Urinary bladder (tissue), 4 donors: ENCODE results near the gene SLC2A6. TPM values are rescaled to one million over a fixed set of nuclear protein-coding genes. Genes with fewer than 3 reads are reported as not detected.
"Not testable (repeated sequence)": the region's sequence is repeated elsewhere in the genome, so short reads cannot be mapped to it uniquely, and the experiment has no call there.

Experiments
- DNase-seq: peaks from one replicate; pipeline ENCODE4 v3.0.0-alpha.2; 2015; ENCODE audit errors: extremely low spot score
- H3K27ac ChIP-seq: one replicate; pipeline ENCODE4 v1.5.1; 2013; ENCODE audit warnings: low read depth, mild to moderate bottlenecking, moderate library complexity
- H3K36me3 ChIP-seq: one replicate; pipeline ENCODE4 v1.6.1; 2013; ENCODE audit warnings: mild to moderate bottlenecking, moderate library complexity; ENCODE audit not compliant: insufficient read depth
- H3K4me1 ChIP-seq: one replicate; pipeline ENCODE4 v1.6.1; 2013; ENCODE audit warnings: mild to moderate bottlenecking, moderate library complexity; ENCODE audit not compliant: insufficient read depth
- H3K4me3 ChIP-seq: one replicate; pipeline ENCODE4 v1.5.1; 2013; ENCODE audit warnings: low read depth, low read length
- WGBS: extraction: QIAGEN DNeasy Blood & Tissue Kit; methylation state at CpG from one replicate; pipeline ENCODE4 v1.1.7; 2013; 5-methylcytosine and 5-hydroxymethylcytosine counted together
- polyA plus RNA-seq: library from polyadenylated mRNA; stranded (reverse); fragments of 200-250 nt; gene quantifications from one replicate; pipeline ENCODE4 v1.2.3, GENCODE V29; 2013
- total RNA-seq: library from RNA; depleted of rRNA; stranded (reverse); fragments of >200 nt; gene quantifications from one replicate; pipeline ENCODE4 v1.2.3, GENCODE V29; 2014
- donor health status: healthy with polysubstance abuse.
- donor health status: healthy.

Gene SLC2A6
- total and polyA plus RNA-seq, 2 donors, result 3.4 to 4.1 TPM

- not testable (repeated sequence) for DNase-seq, H3K4me3 ChIP-seq, H3K4me1 ChIP-seq, H3K27ac ChIP-seq, H3K36me3 ChIP-seq
- WGBS, result 95% methylated on average over 5 of the region's 5 CpGs
Observed at GRCh38 chr9:133451865-133452264, 27.0 kb downstream of the SLC2A6 start.

- Histone ChIP-seq H3K4me3 (no peak overlapping the region), H3K4me1 (no peaks in the 10 kb centered on the region), H3K36me3 (no peaks in the 10 kb centered on the region), H3K27ac (no peak overlapping the region)
- 89% methylated on average over 12 of the region's 12 CpGs for WGBS
- no peak for DNase-seq
Observed at GRCh38 chr9:133449760-133450159, 29.1 kb downstream of the SLC2A6 start.

GRCh38 chr9:133448487-133448972 is 30.4 kb downstream of the SLC2A6 start:
- no peak overlapping the region for H3K27ac ChIP-seq
- no peaks in the 10 kb centered on the region for H3K36me3 ChIP-seq
- H3K4me1 ChIP-seq, result no peaks in the 10 kb centered on the region
- 76% methylated on average over 13 of the region's 13 CpGs for WGBS
- no peak overlapping the region for H3K4me3 ChIP-seq
- DNase-seq, result no peak

DNA sequence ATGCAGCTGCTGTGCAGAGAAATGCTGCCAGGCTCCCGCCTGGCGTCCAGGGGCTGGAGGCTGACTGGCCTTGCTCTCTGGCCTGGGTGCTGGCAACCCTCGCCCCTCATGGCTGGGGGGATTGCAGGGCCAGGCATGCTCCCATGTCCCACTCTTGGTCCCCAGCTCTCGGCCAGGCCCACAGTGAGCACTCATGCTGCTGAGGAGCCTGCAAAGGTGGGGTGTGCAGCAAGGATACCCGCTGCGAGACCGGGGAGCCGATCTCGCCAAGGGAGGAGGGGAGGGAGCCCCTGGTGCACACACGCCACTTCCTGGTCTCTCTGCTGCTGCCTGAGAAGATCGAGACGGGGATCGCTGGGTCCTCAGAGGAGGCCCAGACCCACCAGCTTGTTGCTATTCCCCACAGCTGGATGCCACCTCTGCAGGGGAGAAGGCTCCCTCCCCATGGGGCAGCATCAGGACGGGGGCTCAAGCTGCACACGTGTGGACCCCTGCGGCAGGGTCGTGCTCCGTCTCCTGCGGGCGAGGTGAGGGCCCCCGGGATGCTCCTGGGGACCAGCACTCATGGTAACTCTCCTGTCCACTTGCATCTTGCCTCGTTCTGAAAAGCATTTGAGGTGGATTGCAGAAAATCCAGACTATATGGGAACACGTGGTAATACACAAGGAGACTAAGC is 33.5 kb downstream of the SLC2A6 start:
- H3K27ac ChIP-seq, result no peak overlapping the region
- 78% methylated on average over 23 of the region's 23 CpGs for WGBS
- H3K4me1 ChIP-seq, result no peaks in the 10 kb centered on the region
- H3K36me3 ChIP-seq, result no peaks in the 10 kb centered on the region
- H3K4me3 ChIP-seq, result no peak overlapping the region
- DNase-seq, result no peak

- Histone ChIP-seq H3K36me3 (no peaks in the 10 kb centered on the region), H3K4me1 (no peaks in the 10 kb centered on the region)
- WGBS, result 84% methylated on average over 8 of the region's 8 CpGs
Observed at GRCh38 chr9:133443982-133444381, 34.9 kb downstream of the SLC2A6 start.

GRCh38 chr9:133443248-133443647 is 35.7 kb downstream of the SLC2A6 start:
- 90% methylated on average over 15 of the region's 15 CpGs for WGBS
- Histone ChIP-seq H3K36me3 (no peaks in the 10 kb centered on the region), H3K4me1 (no peaks in the 10 kb centered on the region), H3K27ac (no peak overlapping the region), H3K4me3 (no peak overlapping the region)
- DNase-seq, result no peak

More at GRCh38 chr9:133443982-133444381, 34.9 kb downstream of the SLC2A6 start:
- no peak for DNase-seq
- Histone ChIP-seq H3K27ac (no peak overlapping the region), H3K4me3 (no peak overlapping the region)

GRCh38 chr9:133441571-133441970 is 37.3 kb downstream of the SLC2A6 start:
- no peak for DNase-seq
- no peaks in the 10 kb centered on the region for H3K4me1 ChIP-seq
- H3K4me3 ChIP-seq, result no peak overlapping the region
- H3K36me3 ChIP-seq, result no peaks in the 10 kb centered on the region
- 75% methylated on average over 5 of the region's 5 CpGs for WGBS
- no peak overlapping the region for H3K27ac ChIP-seq

DNA sequence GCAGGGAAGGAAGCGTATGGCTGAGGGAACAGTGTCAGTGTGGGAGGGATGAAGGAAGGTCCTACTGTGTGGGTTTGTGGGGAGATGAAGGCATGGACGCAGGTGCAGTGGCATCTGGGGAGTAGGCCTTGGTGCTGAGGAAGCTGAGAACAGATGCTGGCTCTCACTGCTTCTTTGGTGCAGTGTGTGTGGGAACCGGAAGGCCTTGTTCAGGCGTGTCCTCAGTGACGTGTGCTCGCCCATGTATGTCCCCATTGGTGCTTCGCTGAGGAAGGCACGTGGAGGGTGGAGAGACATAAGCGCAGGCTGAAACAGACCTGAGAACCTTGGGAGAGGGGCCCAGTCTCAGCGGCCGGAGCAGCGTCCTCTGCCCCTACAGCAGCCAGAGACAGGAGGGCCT is 38.0 kb downstream of the SLC2A6 start:
- 92% methylated on average over 12 of the region's 12 CpGs for WGBS
- Histone ChIP-seq H3K4me1 (no peaks in the 10 kb centered on the region), H3K36me3 (no peaks in the 10 kb centered on the region), H3K4me3 (no peak overlapping the region), H3K27ac (no peak overlapping the region)
- no peak for DNase-seq

- DNase-seq, result no peak
- no peak overlapping the region for H3K4me3 ChIP-seq
- H3K27ac ChIP-seq, result no peak overlapping the region
- no peaks in the 10 kb centered on the region for H3K4me1 ChIP-seq
- no peaks in the 10 kb centered on the region for H3K36me3 ChIP-seq
- WGBS, result 72% methylated on average over 4 of the region's 4 CpGs
Observed at GRCh38 chr9:133439337-133439736, 39.6 kb downstream of the SLC2A6 start.

DNA sequence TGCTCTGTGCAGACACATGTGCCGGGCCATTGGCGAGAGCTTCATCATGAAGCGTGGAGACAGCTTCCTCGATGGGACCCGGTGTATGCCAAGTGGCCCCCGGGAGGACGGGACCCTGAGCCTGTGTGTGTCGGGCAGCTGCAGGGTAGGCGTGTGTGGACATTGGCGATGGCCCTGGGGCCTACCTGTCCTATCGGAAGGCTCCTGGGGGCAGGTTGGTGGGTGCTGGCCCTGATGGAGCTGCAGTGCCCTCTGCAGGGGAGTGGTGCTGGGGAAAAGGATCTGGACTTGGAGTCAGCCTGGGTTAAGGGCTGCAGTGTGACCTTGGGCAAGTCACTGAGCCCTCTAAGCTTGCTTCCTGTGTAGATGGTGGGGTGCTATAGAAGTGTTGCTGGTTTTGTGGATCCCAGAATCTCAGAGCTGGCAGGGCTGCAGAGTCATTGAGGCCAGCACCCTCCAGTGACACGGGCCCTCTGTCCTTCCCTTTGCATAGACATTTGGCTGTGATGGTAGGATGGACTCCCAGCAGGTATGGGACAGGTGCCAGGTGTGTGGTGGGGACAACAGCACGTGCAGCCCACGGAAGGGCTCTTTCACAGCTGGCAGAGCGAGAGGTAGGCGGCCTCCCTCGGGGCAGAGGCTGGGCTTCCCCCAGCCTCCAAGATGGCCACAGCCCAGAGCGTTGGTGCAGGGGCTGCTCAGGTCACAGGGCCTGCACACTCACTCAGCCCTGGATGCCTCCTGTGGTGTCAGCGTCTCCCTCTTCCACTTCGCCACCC is 41.0 kb downstream of the SLC2A6 start:
- Histone ChIP-seq H3K27ac (no peak overlapping the region), H3K4me1 (no peaks in the 10 kb centered on the region), H3K4me3 (no peak overlapping the region), H3K36me3 (no peaks in the 10 kb centered on the region)
- no peak for DNase-seq
- 95% methylated on average over 20 of the region's 20 CpGs for WGBS

- no peak for DNase-seq
- Histone ChIP-seq H3K36me3 (no peaks in the 10 kb centered on the region), H3K4me3 (no peak overlapping the region), H3K27ac (no peak overlapping the region), H3K4me1 (no peaks in the 10 kb centered on the region)
- 73% methylated on average over 16 of the region's 16 CpGs for WGBS
Observed at GRCh38 chr9:133436681-133437080, 42.2 kb downstream of the SLC2A6 start.

DNA sequence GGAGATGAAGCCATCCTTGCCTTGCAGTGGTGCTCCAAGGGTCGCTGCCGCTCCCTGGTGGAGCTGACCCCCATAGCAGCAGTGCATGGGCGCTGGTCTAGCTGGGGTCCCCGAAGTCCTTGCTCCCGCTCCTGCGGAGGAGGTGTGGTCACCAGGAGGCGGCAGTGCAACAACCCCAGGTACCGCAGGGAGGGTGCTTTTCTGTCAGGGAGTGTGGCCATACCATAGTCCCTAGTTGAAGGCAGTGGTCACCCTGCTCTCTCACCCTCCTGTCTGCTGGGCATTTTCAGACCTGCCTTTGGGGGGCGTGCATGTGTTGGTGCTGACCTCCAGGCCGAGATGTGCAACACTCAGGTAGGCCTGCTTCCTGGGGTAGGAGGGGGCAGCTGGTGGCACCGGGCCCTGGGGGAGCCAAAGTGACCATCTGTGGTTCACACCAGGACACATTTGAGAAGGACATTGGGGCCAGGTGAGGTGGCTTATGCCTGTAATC is 45.5 kb downstream of the SLC2A6 start:
- DNase-seq, result no peak
- Histone ChIP-seq H3K36me3 (no peaks in the 10 kb centered on the region), H3K27ac (no peak overlapping the region), H3K4me1 (no peaks in the 10 kb centered on the region), H3K4me3 (no peak overlapping the region)
- 85% methylated on average over 11 of the region's 11 CpGs for WGBS

- no peak overlapping the region for H3K4me3 ChIP-seq
- no peaks in the 10 kb centered on the region for H3K4me1 ChIP-seq
- no peaks in the 10 kb centered on the region for H3K36me3 ChIP-seq
- H3K27ac ChIP-seq, result no peak overlapping the region
- no peak for DNase-seq
- WGBS, result 98% methylated on average over 1 of the region's 1 CpG
Observed at GRCh38 chr9:133430244-133430643, 48.7 kb downstream of the SLC2A6 start.

GRCh38 chr9:133429641-133430161 is 49.2 kb downstream of the SLC2A6 start:
- no peaks in the 10 kb centered on the region for H3K4me1 ChIP-seq
- H3K4me3 ChIP-seq, result no peak overlapping the region
- DNase-seq, result no peak
- 30% methylated on average over 49 of the region's 49 CpGs for WGBS
- H3K27ac ChIP-seq, result no peak overlapping the region
- no peaks in the 10 kb centered on the region for H3K36me3 ChIP-seq
